AG10803 (cell line): ENCODE results near the gene RTN3.
"Not testable (repeated sequence)": the region's sequence is repeated elsewhere in the genome, so short reads cannot be mapped to it uniquely, and the experiment has no call there.

Source experiments
- DNase-seq: peaks from one replicate; pipeline ENCODE4 v3.0.0; 2010; ENCODE audit warnings: low read depth
- H3K4me3 ChIP-seq: 2 replicates; pipeline ENCODE4 v1.5.1; 2011; ENCODE audit warnings: mild to moderate bottlenecking, low read length, control low read depth
- CTCF ChIP-seq: conservative IDR thresholded peaks from 2 replicates; pipeline ENCODE4 v1.5.1; 2011; ENCODE audit warnings: mild to moderate bottlenecking, low read length, control low read depth, inconsistent platforms

Gene RTN3

GRCh38 chr11:63770763-63771162 lies 89.5 kb downstream of the RTN3 start:
- TF ChIP-seq CTCF, result no peak
- H3K4me3 ChIP-seq, result no peak overlapping the region
- DNase-seq, result no peak

GRCh38 chr11:63771741-63772318 lies 90.5 kb downstream of the RTN3 start:
- not testable (repeated sequence) for H3K4me3 ChIP-seq
- peak; percentile 40 for DNase-seq

GRCh38 chr11:63775191-63775590 lies 93.9 kb downstream of the RTN3 start:
- DNase-seq, result no peak
- no peak for TF ChIP-seq CTCF
- no peak overlapping the region for H3K4me3 ChIP-seq

GRCh38 chr11:63779039-63779438 lies 97.7 kb downstream of the RTN3 start:
- no peak for DNase-seq
- no peak for TF ChIP-seq CTCF

GRCh38 chr11:63782749-63783148 lies 101.4 kb downstream of the RTN3 start:
- H3K4me3 ChIP-seq, result no peak overlapping the region
- TF ChIP-seq CTCF, result no peak
- DNase-seq, result no peak

More at GRCh38 chr11:63779039-63779438, 97.7 kb downstream of the RTN3 start:
- H3K4me3 ChIP-seq, result no peak overlapping the region

GRCh38 chr11:63783925-63784592 lies 102.8 kb downstream of the RTN3 start:
- DNase-seq, result no peak
- no peak overlapping the region for H3K4me3 ChIP-seq
- TF ChIP-seq CTCF, result no peak

GRCh38 chr11:63785823-63786222 lies 104.5 kb downstream of the RTN3 start:
- no peak for TF ChIP-seq CTCF

More at GRCh38 chr11:63785823-63786222, 104.5 kb downstream of the RTN3 start:
- no peak for DNase-seq
- no peak overlapping the region for H3K4me3 ChIP-seq
